Neural cell (in vitro differentiated cells): Measurements from ENCODE around the gene RAD51C.

Experiments
- CTCF ChIP-seq: fragments of 450-650 bp; IDR thresholded peaks from 2 replicates; pipeline ENCODE4 v1.5.1; 2014; ENCODE audit warnings: antibody characterized with exemption, mild to moderate bottlenecking, moderate library complexity; ENCODE audit not compliant: poor library complexity, severe bottlenecking
- EP300 ChIP-seq: fragments of 450-650 bp; conservative IDR thresholded peaks from 2 replicates; pipeline ENCODE4 v1.6.1; 2014; ENCODE audit warnings: antibody characterized with exemption, mild to moderate bottlenecking, moderate library complexity; ENCODE audit not compliant: poor library complexity, severe bottlenecking
- EZH2 ChIP-seq: fragments of 200-600, 300-800 bp; shearing (Covaris generic), sonication (generic); IDR thresholded peaks from 2 replicates; pipeline ENCODE4 v1.6.1; 2014; ENCODE audit warnings: antibody characterized with exemption, low read length, borderline replicate concordance, mild to moderate bottlenecking; ENCODE audit not compliant: insufficient read depth, poor library complexity, severe bottlenecking
- MXI1 ChIP-seq: fragments of 450-650 bp; conservative IDR thresholded peaks from 2 replicates; pipeline ENCODE4 v1.6.1; 2014; ENCODE audit warnings: antibody characterized with exemption, mild to moderate bottlenecking; ENCODE audit not compliant: poor library complexity, severe bottlenecking
- POLR2AphosphoS5 ChIP-seq: IDR thresholded peaks from 2 replicates; pipeline ENCODE4 v1.6.1; 2012
- RAD21 ChIP-seq: fragments of 450-650 bp; conservative IDR thresholded peaks from 2 replicates; pipeline ENCODE4 v1.6.1; 2014; ENCODE audit warnings: antibody characterized with exemption, mild to moderate bottlenecking, moderate library complexity
- REST ChIP-seq: IDR thresholded peaks from 2 replicates; pipeline ENCODE4 v1.6.1; 2012; ENCODE audit warnings: borderline replicate concordance
- SMC3 ChIP-seq: fragments of 450-650 bp; conservative IDR thresholded peaks from 2 replicates; pipeline ENCODE4 v1.6.1; 2014; ENCODE audit warnings: antibody characterized with exemption, mild to moderate bottlenecking, moderate library complexity; ENCODE audit not compliant: poor library complexity
- TAF1 ChIP-seq: IDR thresholded peaks from 2 replicates; pipeline ENCODE4 v1.6.1; 2012; ENCODE audit warnings: low read depth

GRCh38 chr17:58747674-58748073 is 55.3 kb downstream of the RAD51C start:
- TF ChIP-seq POLR2AphosphoS5 (no peak), CTCF (no peak), REST (no peak), EP300 (peak; percentile 32), RAD21 (no peak), TAF1 (no peak), SMC3 (no peak), EZH2 (no peak), MXI1 (no peak)
